ENCODE data around the gene EPN2. TPM values are rescaled to one million over a fixed set of nuclear protein-coding genes. Genes with fewer than 3 reads are reported as not detected.

The EPN2 gene
- total RNA-seq, 2 experiments from 2014 or later = 20.1 to 20.4 TPM

- peaks cover 4% of the 10 kb centered on the region; the same call in 1 of the 2 replicates for H3K79me2 ChIP-seq (ENCODE audit: insufficient read depth, low read depth, low read length)
- no peak overlapping the region for H3K4me2 ChIP-seq (ENCODE audit: low read length)
- H3K36me3 ChIP-seq (ENCODE audit: insufficient read depth, low read length) = no peaks in the 10 kb centered on the region; the same call in 1 of the 2 replicates
- TF ChIP-seq CTCF (conservative IDR thresholded peaks at IDR 0.05; ENCODE audit: low read length) (no peak), EZH2phosphoT487 (IDR thresholded peaks at IDR 0.05; ENCODE audit: borderline replicate concordance, low read depth, low read length) (no peak)
- H2AFZ ChIP-seq (ENCODE audit: low read length) = no peak overlapping the region
- H3K27ac ChIP-seq (ENCODE audit: low read depth, low read length, poor library complexity, severe bottlenecking) = no peak overlapping the region
- intact Hi-C loops (cut with micrococcal nuclease; ENCODE audit: unreplicated experiment) = no loop called here
- peaks cover 32% of the 10 kb centered on the region for H3K4me1 ChIP-seq (ENCODE audit: insufficient read depth, low read length, poor library complexity, severe bottlenecking)
- ChIA-PET POLR2A (interaction anchor here (0.6 to 2.2 kb wide), 4 partner anchors 10 to 45 kb away, joined by 3 to 7 read pairs (median 4); no protein-coding TSS in a partner anchor), CTCF (ENCODE audit: unreplicated experiment) (interaction anchor here (0.6 kb wide), 1 partner anchor 238 kb away, joined by 3 read pairs; no protein-coding TSS in a partner anchor)
- no TSS peak for BruUV-seq (replicated peaks)
- 0 out of 2 replicates have a peak, but pooled peaks cover 4% of the 10 kb centered on the region for H4K20me1 ChIP-seq (ENCODE audit: insufficient read depth, low read length)
- H3K9me3 ChIP-seq (ENCODE audit: low read length) = no peaks in the 10 kb centered on the region; the same call in 1 of the 2 replicates
- DNase-seq (ENCODE audit: low spot score) = no peak
- no peak overlapping the region for H3K4me3 ChIP-seq (ENCODE audit: low read depth, low read length, poor library complexity, severe bottlenecking)
- H3K9me2 ChIP-seq (ENCODE audit: insufficient read depth, low read length) = no peaks in the 10 kb centered on the region
These were observed 11.2 kb downstream of the EPN2 start for GRCh38 chr17:19248151-19248927.

GRCh38 chr17:19248928-19249574, 11.9 kb downstream of the EPN2 start:
- Histone ChIP-seq H3K4me2 (ENCODE audit: low read length) (no peak overlapping the region), H2AFZ (ENCODE audit: low read length) (no peak overlapping the region), H3K9me2 (ENCODE audit: insufficient read depth, low read length) (no peaks in the 10 kb centered on the region), H4K20me1 (ENCODE audit: insufficient read depth, low read length) (0 out of 2 replicates have a peak, but pooled peaks cover 4% of the 10 kb centered on the region), H3K27ac (ENCODE audit: low read depth, low read length, poor library complexity, severe bottlenecking) (no peak overlapping the region), H3K9me3 (ENCODE audit: low read length) (no peaks in the 10 kb centered on the region; the same call in 1 of the 2 replicates), H3K36me3 (ENCODE audit: insufficient read depth, low read length) (no peaks in the 10 kb centered on the region; the same call in 1 of the 2 replicates), H3K79me2 (ENCODE audit: insufficient read depth, low read depth, low read length) (peaks cover 4% of the 10 kb centered on the region; the same call in 1 of the 2 replicates), H3K4me1 (ENCODE audit: insufficient read depth, low read length, poor library complexity, severe bottlenecking) (peaks cover 27% of the 10 kb centered on the region), H3K4me3 (ENCODE audit: low read depth, low read length, poor library complexity, severe bottlenecking) (no peak overlapping the region)
- intact Hi-C loops (cut with micrococcal nuclease; ENCODE audit: unreplicated experiment) = no loop called here
- no peak for DNase-seq (ENCODE audit: low spot score)
- no peak for TF ChIP-seq EZH2phosphoT487 (IDR thresholded peaks at IDR 0.05; ENCODE audit: borderline replicate concordance, low read depth, low read length)
- no peak for TF ChIP-seq CTCF (conservative IDR thresholded peaks at IDR 0.05; ENCODE audit: low read length)
- POLR2A ChIA-PET = interaction anchor here (0.6 to 2.2 kb wide), 4 partner anchors 10 to 45 kb away, joined by 3 to 7 read pairs (median 4); no protein-coding TSS in a partner anchor
- BruUV-seq (replicated peaks) = no TSS peak
- CTCF ChIA-PET (ENCODE audit: unreplicated experiment) = no interaction called here

All from OCI-LY7 (cell line).